Mesenchymal stem cell (in vitro differentiated cells and primary cell): ENCODE data around the gene SERPINB8.
"Not testable (repeated sequence)": the region's sequence is repeated elsewhere in the genome, so short reads cannot be mapped to it uniquely, and the experiment has no call there.

Source experiments
- DNase-seq: peaks from one replicate; pipeline ENCODE4 v3.0.0-alpha.2; 2013
- H2AFZ ChIP-seq: one replicate; pipeline ENCODE4 v1.6.1; 2013; ENCODE audit warnings: low read depth, mild to moderate bottlenecking, control low read depth, inconsistent platforms, low read length, moderate library complexity
- H2AK5ac ChIP-seq: 2 replicates; pipeline ENCODE4 v1.6.1; 2013; ENCODE audit warnings: low read length, moderate library complexity, mild to moderate bottlenecking, inconsistent platforms; ENCODE audit not compliant: severe bottlenecking
- H2BK120ac ChIP-seq: one replicate; pipeline ENCODE4 v1.6.1; 2013; ENCODE audit warnings: low read depth, mild to moderate bottlenecking, inconsistent platforms, low read length, moderate library complexity
- H2BK12ac ChIP-seq, 2 experiments: one replicate each; pipeline ENCODE4 v1.6.1; 2013; ENCODE audit warnings: inconsistent platforms in 2 of 2, low read length in 2 of 2, mild to moderate bottlenecking in 2 of 2, moderate library complexity in 2 of 2, control low read depth in 1 of 2
- H2BK15ac ChIP-seq: one replicate; pipeline ENCODE4 v1.6.1; 2013; ENCODE audit warnings: mild to moderate bottlenecking, low read depth, inconsistent platforms; ENCODE audit not compliant: poor library complexity, severe bottlenecking
- H2BK5ac ChIP-seq: 2 replicates; pipeline ENCODE4 v1.6.1; 2013; ENCODE audit warnings: low read depth, mild to moderate bottlenecking, low read length, control low read depth, inconsistent platforms; ENCODE audit not compliant: poor library complexity, severe bottlenecking
- H3K14ac ChIP-seq, 2 experiments: one replicate each; pipeline ENCODE4 v1.6.1; 2013; ENCODE audit warnings: inconsistent platforms in 2 of 2, low read length in 2 of 2, control low read depth in 1 of 2, mild to moderate bottlenecking in 1 of 2, moderate library complexity in 1 of 2
- H3K18ac ChIP-seq, 2 experiments: one replicate each; pipeline ENCODE4 v1.6.1; 2013; ENCODE audit warnings: inconsistent platforms in 2 of 2, low read length in 2 of 2, control low read depth in 1 of 2, low read depth in 1 of 2, mild to moderate bottlenecking in 1 of 2
- H3K23ac ChIP-seq, 2 experiments: one replicate each; pipeline ENCODE4 v1.6.1; 2013; ENCODE audit warnings: inconsistent platforms in 2 of 2, low read length in 2 of 2, mild to moderate bottlenecking in 2 of 2, moderate library complexity in 2 of 2, control low read depth in 1 of 2
- H3K27ac ChIP-seq: 2 replicates; pipeline ENCODE4 v1.5.1; 2013; ENCODE audit warnings: mild to moderate bottlenecking, moderate library complexity, low read length, control low read depth, inconsistent platforms; ENCODE audit not compliant: poor library complexity, severe bottlenecking
- H3K27me3 ChIP-seq, 2 experiments: 2 replicates each; pipeline versions ENCODE4 v1.6.1 to v1.7.0; 2013; ENCODE audit warnings: low read length in 2 of 2, mild to moderate bottlenecking in 2 of 2, moderate library complexity in 2 of 2, control low read depth in 1 of 2, inconsistent platforms in 1 of 2; ENCODE audit not compliant: control insufficient read depth in 1 of 2, insufficient read depth in 1 of 2
- H3K36me3 ChIP-seq, 2 experiments: 2 replicates each; pipeline versions ENCODE4 v1.6.1 to v1.7.0; 2013; ENCODE audit warnings: low read length in 2 of 2, control low read depth in 1 of 2, inconsistent platforms in 1 of 2, low read depth in 1 of 2, mild to moderate bottlenecking in 1 of 2; ENCODE audit not compliant: insufficient read depth in 2 of 2, control insufficient read depth in 1 of 2
- H3K4ac ChIP-seq, 2 experiments: one replicate each; pipeline ENCODE4 v1.6.1; 2013; ENCODE audit warnings: inconsistent platforms in 2 of 2, low read length in 2 of 2, mild to moderate bottlenecking in 2 of 2, moderate library complexity in 2 of 2, control low read depth in 1 of 2, low read depth in 1 of 2
- H3K4me1 ChIP-seq: 2 replicates; pipeline ENCODE4 v1.6.1; 2013; ENCODE audit warnings: low read depth, low read length, control low read depth; ENCODE audit not compliant: control insufficient read depth, insufficient read depth
- H3K4me2 ChIP-seq: 2 replicates; pipeline ENCODE4 v1.6.1; 2013; ENCODE audit warnings: low read length, mild to moderate bottlenecking, inconsistent platforms; ENCODE audit not compliant: poor library complexity, severe bottlenecking
- H3K4me3 ChIP-seq, 2 experiments: 2 replicates each; pipeline versions ENCODE4 v1.5.1 to v1.7.0; 2013; ENCODE audit warnings: low read length in 2 of 2, mild to moderate bottlenecking in 2 of 2, control low read depth in 1 of 2, low read depth in 1 of 2; ENCODE audit not compliant: insufficient read depth in 1 of 2
- H3K79me1 ChIP-seq: replicated peaks from 2 replicates; pipeline ENCODE4 v1.6.1; 2013; ENCODE audit warnings: mild to moderate bottlenecking, control low read depth, low read length, inconsistent platforms; ENCODE audit not compliant: poor library complexity, severe bottlenecking
- H3K9ac ChIP-seq: 2 replicates; pipeline ENCODE4 v1.7.0; 2013; ENCODE audit warnings: mild to moderate bottlenecking, low read length, moderate library complexity
- H3K9me3 ChIP-seq: 2 replicates; pipeline ENCODE4 v1.7.0; 2013; ENCODE audit warnings: mild to moderate bottlenecking, low read length; ENCODE audit not compliant: control insufficient read depth
- H4K8ac ChIP-seq: one replicate; pipeline ENCODE4 v1.6.1; 2013; ENCODE audit warnings: inconsistent platforms, mild to moderate bottlenecking, low read length, moderate library complexity
- H4K91ac ChIP-seq: one replicate; pipeline ENCODE4 v1.6.1; 2013; ENCODE audit warnings: mild to moderate bottlenecking, low read length, inconsistent platforms
- WGBS: methylation state at CpG from one replicate; pipeline ENCODE4 v1.1.7; 2013; ENCODE audit warnings: mixed read lengths; 5-methylcytosine and 5-hydroxymethylcytosine counted together

Gene SERPINB8

GRCh38 chr18:63940008-63940407 is 29.9 kb upstream of the SERPINB8 start:
- Histone ChIP-seq H3K36me3 (no peaks in the 10 kb centered on the region), H2BK120ac (no peak overlapping the region), H4K8ac (no peak overlapping the region), H3K9ac (no peak overlapping the region), H2AFZ (no peak overlapping the region), H3K4me3 (no peak overlapping the region), H3K4me1 (peaks cover 9% of the 10 kb centered on the region), H2AK5ac (no peak overlapping the region), H2BK5ac (no peak overlapping the region), H3K18ac (no peak overlapping the region), H3K14ac (no peak overlapping the region), H3K4me2 (no peak overlapping the region), H3K4ac (no peak overlapping the region), H4K91ac (no peak overlapping the region), H3K27me3 (no peaks in the 10 kb centered on the region), H3K27ac (no peak overlapping the region), H3K23ac (no peak overlapping the region), H3K9me3 (no peaks in the 10 kb centered on the region), H3K79me1 (no peaks in the 10 kb centered on the region), H2BK15ac (no peak overlapping the region), H2BK12ac (no peak overlapping the region)
- DNase-seq: no peak
- WGBS: 95% methylated on average over 8 of the region's 8 CpGs

DNA sequence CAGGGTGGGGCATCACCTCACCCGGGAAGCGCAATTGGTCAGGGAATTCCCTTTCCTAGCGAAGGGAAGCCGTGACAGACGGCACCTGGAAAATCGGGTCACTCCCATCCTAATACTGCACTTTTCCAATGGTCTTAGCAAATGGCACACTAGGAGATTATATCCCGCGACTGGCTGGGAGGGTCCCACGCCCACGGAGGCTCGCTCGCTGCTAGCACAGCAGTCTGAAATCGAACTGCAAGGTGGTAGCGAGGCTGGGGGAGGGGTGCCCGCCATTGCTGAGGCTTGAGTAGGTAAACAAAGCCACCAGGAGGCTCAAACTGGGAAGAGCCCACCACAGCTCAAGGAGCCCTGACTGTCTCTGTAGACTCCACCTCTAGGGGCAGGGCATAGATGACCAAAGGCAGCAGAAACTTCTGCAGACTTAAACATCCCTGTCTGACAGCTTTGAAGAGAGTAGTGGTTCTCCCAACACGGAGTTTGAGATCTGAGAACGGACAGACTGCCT is 29.3 kb upstream of the SERPINB8 start:
- 58% methylated on average over 17 of the region's 17 CpGs for WGBS
- not testable (repeated sequence) for H3K4ac ChIP-seq, H3K18ac ChIP-seq, H2BK15ac ChIP-seq, H3K4me2 ChIP-seq, H3K4me3 ChIP-seq, H3K4me1 ChIP-seq, H2AK5ac ChIP-seq, H3K9me3 ChIP-seq, H2BK5ac ChIP-seq, H3K27ac ChIP-seq, H3K14ac ChIP-seq, H4K8ac ChIP-seq, H2BK120ac ChIP-seq, H3K79me1 ChIP-seq, H2BK12ac ChIP-seq, H3K27me3 ChIP-seq, H3K9ac ChIP-seq, H2AFZ ChIP-seq, H4K91ac ChIP-seq, DNase-seq, H3K36me3 ChIP-seq, H3K23ac ChIP-seq

DNA sequence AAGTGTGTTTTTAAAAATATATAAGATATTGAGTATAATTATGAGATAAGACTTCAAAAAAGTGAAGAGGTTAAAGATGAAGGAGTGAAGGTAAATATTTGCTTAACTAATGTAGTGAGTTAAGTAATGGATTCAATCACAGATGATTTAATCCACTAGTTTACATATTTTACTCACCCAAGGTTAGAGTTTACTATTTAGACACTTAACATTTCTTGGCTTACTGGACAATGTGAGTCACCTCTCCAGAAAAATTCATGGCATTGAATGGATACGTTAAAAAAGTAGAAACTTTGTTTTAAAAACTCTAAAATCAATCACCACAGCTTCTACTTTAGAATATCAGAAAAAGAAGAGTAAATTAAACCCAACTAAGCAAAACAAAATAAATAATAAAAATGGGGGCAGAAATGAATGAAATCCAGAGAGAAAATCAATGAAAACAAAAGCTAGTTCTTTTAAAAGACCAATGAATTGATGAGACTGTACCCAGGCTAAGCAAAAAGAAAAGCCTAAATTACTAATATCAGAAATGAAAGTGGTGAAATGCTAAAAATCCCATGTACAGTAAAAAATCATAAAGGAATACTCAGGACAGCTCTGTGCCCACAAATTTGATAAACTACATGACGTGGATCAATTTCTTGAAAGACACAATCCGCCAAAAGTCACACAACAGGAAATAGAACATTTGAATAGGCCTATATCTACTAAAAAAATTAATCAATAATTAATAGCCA is 22.7 kb upstream of the SERPINB8 start:
- no peak overlapping the region for H4K91ac ChIP-seq
- H2BK5ac ChIP-seq: no peak overlapping the region
- no peak overlapping the region for H2BK120ac ChIP-seq
- no peak overlapping the region for H3K14ac ChIP-seq
- H2AFZ ChIP-seq: no peak overlapping the region
- no peak overlapping the region for H2BK15ac ChIP-seq
- no peak overlapping the region for H2BK12ac ChIP-seq
- WGBS: no CpG with 5 or more reads among the region's 3 CpGs
- H3K27ac ChIP-seq: no peak overlapping the region
- H3K18ac ChIP-seq: no peak overlapping the region
- H3K27me3 ChIP-seq: no peaks in the 10 kb centered on the region
- no peak overlapping the region for H3K4me2 ChIP-seq
- peak; percentile 44 for DNase-seq
- no peaks in the 10 kb centered on the region for H3K9me3 ChIP-seq
- no peak overlapping the region for H3K4me3 ChIP-seq
- no peaks in the 10 kb centered on the region for H3K36me3 ChIP-seq
- no peak overlapping the region for H3K9ac ChIP-seq
- no peak overlapping the region for H3K4ac ChIP-seq
- H3K4me1 ChIP-seq: peaks cover 6% of the 10 kb centered on the region
- H2AK5ac ChIP-seq: no peak overlapping the region
- no peak overlapping the region for H3K23ac ChIP-seq
- no peak overlapping the region for H4K8ac ChIP-seq
- no peaks in the 10 kb centered on the region for H3K79me1 ChIP-seq

- no peaks in the 10 kb centered on the region for H3K27me3 ChIP-seq
- peak within 1 kb of the TSS; percentile 49 to 73 for H3K4me3 ChIP-seq
- H2BK15ac ChIP-seq: no peak within 1 kb of the TSS
- DNase-seq: peak; percentile 79
- H2BK5ac ChIP-seq: no peak within 1 kb of the TSS
- no peaks in the 10 kb centered on the region for H3K79me1 ChIP-seq
- peak within 1 kb of the TSS; percentile 90 for H3K4me2 ChIP-seq
- H2BK120ac ChIP-seq: no peak within 1 kb of the TSS
- peak within 1 kb of the TSS; percentile 52 to 88 for H3K18ac ChIP-seq
- no peaks in the 10 kb centered on the region for H3K36me3 ChIP-seq
- no peak within 1 kb of the TSS for H3K27ac ChIP-seq
- H3K4me1 ChIP-seq: peaks cover 6% of the 10 kb centered on the region
- no peak within 1 kb of the TSS for H3K4ac ChIP-seq
- H4K8ac ChIP-seq: peak within 1 kb of the TSS; percentile 1
- no peaks in the 10 kb centered on the region for H3K9me3 ChIP-seq
- peak within 1 kb of the TSS; percentile 2 for H4K91ac ChIP-seq
- peak within 1 kb of the TSS in 1 of 2 experiments; percentile 9 for H3K23ac ChIP-seq
- peak within 1 kb of the TSS; percentile 49 to 59 for H2BK12ac ChIP-seq
- peak within 1 kb of the TSS; percentile 68 for H3K9ac ChIP-seq
- H3K14ac ChIP-seq: peak within 1 kb of the TSS in 1 of 2 experiments; percentile 44
- 3% methylated on average over 30 of the region's 35 CpGs for WGBS
- H2AK5ac ChIP-seq: no peak within 1 kb of the TSS
- H2AFZ ChIP-seq: peak within 1 kb of the TSS; percentile 95
Measured at GRCh38 chr18:63949068-63949737, 20.7 kb upstream of the SERPINB8 start, which contains the start of gene HMSD. Gene HMSD, plus strand, starts transcription at chr18:63949301. Its CDS starts 4,155 bp downstream, at chr18:63953456.
